GM18858 (cell line): ENCODE data around the gene PROB1.
A peak's percentile ranks its signal among the peaks of the same experiment; 100 is the strongest.
"Not testable (repeated sequence)": the region's sequence is repeated elsewhere in the genome, so short reads cannot be mapped to it uniquely, and the experiment has no call there.

Source experiments
- ATAC-seq: cut with Tn5 transposase; IDR thresholded peaks from one replicate; pipeline ENCODE4 v1.9.1; 2021; ENCODE audit not compliant: unreplicated experiment

Gene PROB1

GRCh38 chr5:139394654-139395566 lies at the start of gene PROB1:
Gene PROB1, minus strand, starts transcription at chr5:139395104. Its CDS starts 23 bp downstream, at chr5:139395081.
- no peak for ATAC-seq

- ATAC-seq: no peak
Measured at GRCh38 chr5:139443831-139444453, 49.0 kb upstream of the PROB1 start.

DNA sequence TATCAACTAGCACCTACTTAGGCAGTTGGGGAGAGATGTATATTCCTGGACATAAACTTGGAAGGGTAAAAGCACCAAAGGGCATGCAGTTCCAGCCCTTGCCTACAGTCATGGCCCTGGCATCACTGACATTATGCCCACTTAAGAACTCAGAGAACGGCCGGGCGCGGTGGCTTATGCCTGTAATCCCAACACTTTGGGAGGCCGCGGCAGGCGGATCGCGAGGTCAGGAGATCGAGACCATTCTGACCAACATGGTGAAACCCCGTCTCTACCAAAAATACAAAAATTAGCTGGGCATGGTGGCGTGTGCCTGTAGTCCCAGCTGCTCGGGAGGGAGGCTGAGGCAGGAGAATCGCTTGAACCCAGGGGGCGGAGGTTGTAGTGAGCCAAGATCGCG lies 45.5 kb upstream of the PROB1 start:
- not testable (repeated sequence) for ATAC-seq

DNA sequence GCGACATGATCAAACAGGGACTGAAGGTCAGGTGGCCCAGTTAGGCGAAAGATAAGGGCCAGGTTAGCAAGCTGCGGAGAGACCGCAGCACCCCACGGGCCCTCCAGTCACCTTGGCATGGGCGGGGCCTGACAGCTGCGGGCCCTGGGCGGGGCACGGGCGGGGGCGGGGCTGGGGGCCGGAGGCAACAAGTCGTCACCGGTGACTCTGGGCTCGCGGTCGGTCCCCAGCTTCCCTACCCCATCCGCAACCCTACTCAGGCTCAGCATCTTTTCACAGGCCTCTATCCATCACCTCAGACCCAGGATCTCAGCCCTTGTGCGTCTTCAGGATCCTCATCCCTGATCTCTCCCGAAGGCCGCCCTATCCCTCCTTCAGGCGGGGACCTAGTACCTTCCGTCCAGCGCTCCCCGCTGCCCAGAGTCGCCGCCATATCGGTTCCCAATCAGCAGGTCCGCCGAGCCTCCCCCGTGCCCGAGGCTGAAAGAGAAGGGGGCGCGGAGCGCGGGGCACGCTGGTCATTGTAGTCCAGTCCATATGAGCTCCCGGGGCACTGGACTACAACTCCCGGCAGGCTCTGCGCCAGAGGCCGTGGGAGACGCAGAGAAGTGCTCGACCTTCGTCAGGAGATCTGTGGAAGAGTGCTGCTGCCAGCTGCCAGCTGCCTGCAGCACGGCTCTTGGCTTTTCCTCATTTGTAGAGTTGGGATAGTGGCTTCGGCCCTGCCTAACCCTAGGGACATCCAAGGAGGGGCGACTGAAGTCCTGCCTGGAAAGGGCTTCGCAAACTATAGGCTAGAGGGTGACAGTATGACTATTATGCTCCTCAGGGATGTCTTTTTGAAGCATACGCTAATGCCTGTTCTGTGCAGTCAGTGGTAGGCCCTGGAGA lies 44.4 kb upstream of the PROB1 start, which contains the start of gene DNAJC18:
Gene DNAJC18, minus strand, starts transcription at position 513 of the 891 bp plus-strand sequence. Its CDS starts 80 bp downstream, at position 433.
- peak; percentile 77 for ATAC-seq

DNA sequence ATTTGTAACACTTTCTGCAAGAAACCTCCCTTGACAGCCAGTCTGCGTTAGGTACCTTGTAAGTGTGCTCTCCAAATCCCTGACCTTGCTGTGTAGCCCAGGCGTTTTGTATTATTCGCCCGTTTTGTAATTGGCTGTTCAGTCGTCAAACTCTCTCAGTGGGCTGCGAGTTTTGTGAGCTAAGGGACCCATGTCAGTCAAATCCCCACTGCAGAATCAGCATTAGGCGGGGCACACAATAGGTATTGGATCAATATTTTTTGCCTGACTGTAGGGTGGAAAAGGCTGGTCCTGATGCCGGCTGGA lies 43.8 kb upstream of the PROB1 start:
- ATAC-seq: no peak

DNA sequence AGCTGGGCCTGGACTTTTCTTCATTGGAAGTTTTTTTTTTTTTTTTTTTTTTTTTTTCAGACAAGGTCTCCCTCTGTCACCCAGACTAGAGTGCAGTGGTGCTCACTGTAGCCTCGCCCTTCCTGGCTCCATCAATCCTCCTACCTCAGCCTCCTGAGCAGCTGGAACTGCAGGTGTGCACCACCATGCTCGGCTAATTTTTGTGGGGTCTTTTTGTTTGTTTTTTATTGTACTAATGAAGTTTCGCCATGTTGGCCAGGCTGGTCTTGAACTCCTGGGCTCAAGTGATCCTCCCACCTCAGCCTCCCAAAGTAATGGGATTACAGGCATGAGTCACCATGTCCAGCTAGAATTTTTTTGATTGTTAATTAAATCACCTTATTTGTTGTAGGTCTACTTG lies 40.8 kb upstream of the PROB1 start:
- no peak for ATAC-seq

DNA sequence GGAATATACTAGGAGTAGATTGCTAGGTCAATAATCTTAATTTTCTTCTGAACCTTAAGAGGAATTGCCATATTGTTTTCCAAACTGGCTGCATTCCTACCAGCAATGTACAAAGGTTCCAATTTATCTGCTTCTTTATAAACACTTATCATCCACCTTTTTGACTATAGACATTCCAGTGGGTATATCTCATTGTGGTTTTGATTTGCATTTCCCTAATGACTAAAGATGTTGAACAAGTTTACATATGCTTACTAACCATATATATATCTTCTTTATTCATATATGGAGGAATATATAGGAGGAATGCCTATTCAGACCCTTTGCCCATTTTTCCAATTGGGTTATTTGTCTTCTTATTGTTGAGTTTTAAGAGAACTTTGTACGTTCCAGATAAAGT lies 36.8 kb upstream of the PROB1 start:
- no peak for ATAC-seq

- no peak for ATAC-seq
Measured at GRCh38 chr5:139430015-139430414, 35.1 kb upstream of the PROB1 start.

GRCh38 chr5:139426203-139426885 lies 31.4 kb upstream of the PROB1 start:
- no peak for ATAC-seq

DNA sequence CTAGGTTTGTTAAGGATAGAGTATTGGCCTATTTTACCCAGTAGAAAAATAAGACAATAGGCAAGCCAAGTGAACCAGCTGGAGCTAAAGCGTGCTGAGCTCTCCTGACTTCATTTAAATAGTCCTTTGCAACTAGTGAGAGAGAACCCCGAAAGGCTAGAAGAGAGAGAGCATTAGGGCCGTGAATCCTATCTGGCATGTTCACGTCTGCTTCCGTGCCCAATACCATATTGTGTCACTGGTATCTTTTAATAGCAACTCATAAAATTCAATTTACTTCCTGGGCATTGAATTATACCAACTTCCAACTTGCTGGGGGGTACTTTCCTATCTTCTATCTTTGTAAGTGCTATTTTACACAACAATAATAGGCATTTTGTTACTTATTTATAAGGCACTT lies 30.6 kb upstream of the PROB1 start:
- ATAC-seq: no peak

DNA sequence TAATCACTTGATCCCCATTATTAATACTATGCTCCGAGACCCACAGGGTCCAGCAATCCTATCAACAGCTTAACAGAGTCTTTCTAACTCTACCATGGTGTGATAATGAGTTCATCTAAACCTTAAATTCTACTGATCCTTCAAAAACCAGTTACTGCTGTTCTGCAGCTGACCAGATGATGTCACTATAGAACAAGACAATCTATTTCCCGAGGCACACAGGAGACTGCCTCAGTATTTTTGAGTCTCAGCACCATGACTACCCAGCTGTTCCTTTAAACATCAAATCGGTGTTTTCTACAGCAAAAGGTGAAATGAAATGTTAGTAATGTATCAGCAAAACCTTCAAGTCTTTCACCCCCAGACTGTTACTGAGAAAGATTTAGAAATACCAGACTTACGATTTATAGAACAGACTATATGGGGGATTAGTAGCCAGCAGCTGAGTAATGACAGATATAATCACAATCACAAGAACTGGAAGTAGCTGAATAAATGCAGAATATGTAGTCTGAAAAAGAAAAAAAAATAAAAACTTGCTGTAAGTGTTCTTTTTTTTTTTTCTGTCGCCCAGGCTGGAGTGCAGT lies 27.5 kb upstream of the PROB1 start:
- no peak for ATAC-seq

DNA sequence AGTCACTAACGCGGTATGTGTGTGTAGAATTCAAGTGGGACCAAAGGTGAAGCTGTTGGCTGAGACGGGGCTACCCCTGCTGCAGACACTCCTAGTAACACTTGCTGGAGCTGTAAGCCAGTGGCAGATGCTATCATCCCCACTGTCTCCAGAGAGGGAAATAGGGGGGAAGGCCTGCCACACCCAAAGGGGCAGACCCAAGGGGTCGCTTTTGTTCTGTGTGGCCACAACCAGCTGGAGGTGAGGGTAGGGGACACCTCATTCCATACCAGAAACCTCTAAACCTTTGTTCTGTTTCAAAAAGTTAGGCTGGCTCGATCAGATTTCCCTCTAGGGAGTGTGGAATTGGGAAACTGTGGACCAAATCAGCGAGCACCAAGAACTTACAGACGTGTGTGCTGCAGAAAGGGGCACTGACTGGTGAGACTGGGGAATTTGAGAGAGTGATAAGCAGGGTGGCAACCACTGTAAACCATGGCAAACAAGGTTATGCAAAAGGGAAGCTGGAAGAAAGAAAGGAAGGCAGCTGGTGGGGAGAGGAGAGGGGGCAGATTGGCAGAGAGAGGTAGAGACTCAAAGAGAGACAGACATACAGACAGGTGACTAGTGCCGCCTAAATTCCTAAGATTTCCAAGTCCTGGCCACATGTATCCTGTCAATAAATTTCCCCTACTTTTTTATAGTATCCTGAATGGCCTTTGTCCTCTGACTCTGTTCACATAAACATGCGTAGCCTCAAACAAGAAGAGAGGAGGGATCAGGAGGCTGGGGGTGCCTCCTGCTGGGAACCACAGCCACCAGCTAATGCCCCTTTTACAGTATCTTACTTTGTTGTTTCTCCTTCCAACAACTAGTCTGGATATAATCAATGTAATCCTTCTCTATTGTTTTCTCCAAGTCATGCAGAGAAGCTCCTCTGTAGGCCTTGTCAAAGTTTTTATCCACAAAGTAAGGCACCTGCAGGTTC lies 24.6 kb upstream of the PROB1 start:
- no peak for ATAC-seq

DNA sequence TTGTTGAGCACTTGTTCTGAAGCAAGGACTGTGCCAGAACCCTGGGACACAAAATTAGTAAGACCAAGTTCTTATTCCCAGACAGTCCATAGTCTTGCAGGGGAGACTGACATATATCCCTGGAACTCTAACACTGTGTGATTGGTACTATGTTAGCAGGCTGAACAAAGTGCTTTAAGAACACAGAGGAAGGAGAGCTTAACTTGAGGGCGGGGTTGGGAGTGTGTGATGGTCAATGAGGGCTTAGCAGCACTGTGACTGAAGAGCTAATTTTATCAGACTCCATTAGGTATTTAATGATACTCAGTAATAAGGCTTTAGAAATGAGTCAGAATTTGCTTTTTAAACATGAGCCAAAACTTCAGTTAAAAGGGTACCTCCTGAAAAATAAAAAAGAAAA lies 23.9 kb upstream of the PROB1 start:
- ATAC-seq: no peak

- ATAC-seq: no peak
Measured at GRCh38 chr5:139417214-139417613, 22.3 kb upstream of the PROB1 start.

DNA sequence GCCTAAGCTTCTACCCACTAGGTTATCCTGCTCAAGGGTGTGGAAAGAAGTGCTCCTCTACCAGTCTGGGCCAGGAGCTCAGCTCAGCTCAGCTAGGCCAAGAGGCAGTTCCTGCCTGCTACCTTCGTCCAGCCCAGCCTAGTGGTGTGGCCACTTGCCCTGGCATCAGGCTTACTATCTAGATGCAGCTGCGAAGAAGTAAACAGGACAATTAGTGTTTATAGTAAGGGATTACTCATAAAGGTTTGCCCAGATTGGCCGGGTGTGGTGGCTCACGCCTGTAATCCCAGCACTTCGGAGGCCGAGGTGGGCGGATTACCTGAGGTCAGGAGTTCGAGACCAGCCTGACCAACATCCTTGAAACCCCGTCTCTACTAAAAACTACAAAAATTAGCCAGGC lies 21.7 kb upstream of the PROB1 start:
- no peak for ATAC-seq

GRCh38 chr5:139415869-139416268 lies 21.0 kb upstream of the PROB1 start:
- ATAC-seq: no peak

- no peak for ATAC-seq
Measured at GRCh38 chr5:139415221-139415861, 20.4 kb upstream of the PROB1 start.

GRCh38 chr5:139414581-139415130 lies 19.8 kb upstream of the PROB1 start:
- no peak for ATAC-seq

DNA sequence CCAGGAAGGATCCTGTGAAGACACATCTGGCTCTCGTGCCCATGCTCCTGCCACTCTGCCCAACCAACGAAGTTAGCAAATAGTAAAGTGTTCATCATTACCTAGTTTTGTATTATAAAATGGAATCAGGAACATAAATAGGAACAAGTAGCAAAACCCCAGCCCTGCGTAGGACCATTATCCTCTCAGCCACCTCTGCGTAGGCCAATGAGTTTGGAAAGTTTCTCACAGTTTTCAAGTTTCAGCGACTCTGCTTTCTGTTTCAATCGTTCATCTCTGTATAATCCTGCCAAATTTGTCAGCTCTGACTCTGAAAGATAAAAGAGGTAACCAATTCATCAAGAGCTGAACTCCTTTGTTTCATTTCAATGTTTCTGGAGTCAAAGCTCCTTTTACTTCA lies 19.1 kb upstream of the PROB1 start:
- no peak for ATAC-seq
